Endothelial cell of umbilical vein (primary cell): ENCODE data around the gene MTAP. TPM values are rescaled to one million over a fixed set of nuclear protein-coding genes. Genes with fewer than 3 reads are reported as not detected.

Experiments used
- BruUV-seq: library from RNA; stranded (reverse); fragments of 400-500 nt; replicated peaks from 2 replicates; lab custom pipeline; 2021; lab: Mats Ljungman, UMichigan
- CTCF ChIA-PET: fragments of 300-600, 350-600 bp; sonication (Branson Sonifier 250); formaldehyde crosslinking; loops from one replicate; lab custom pipeline; 2021; ENCODE audit warnings: antibody characterized with exemption, inconsistent platforms; lab: Charles Lee
- POLR2A ChIA-PET: fragments of 300-600, 350-600 bp; sonication (Branson Sonifier 250); formaldehyde crosslinking; loops from one replicate; lab custom pipeline; 2021; ENCODE audit warnings: antibody characterized with exemption, inconsistent platforms; lab: Charles Lee
- DNase-seq: peaks from one replicate; pipeline ENCODE4 v3.0.0-alpha.2; 2011; ENCODE audit warnings: low read depth, low spot score
- FAIRE-seq: peaks from 2 replicates; lab custom pipeline; 2011; peaks lifted over from hg19 to GRCh38; lab: Jason Lieb, UNC
- H2AFZ ChIP-seq: 2 replicates; pipeline ENCODE4 v1.6.0; 2012; ENCODE audit warnings: low read depth, low read length, control low read depth, inconsistent platforms
- H3K27ac ChIP-seq: 2 replicates; pipeline ENCODE4 v1.5.1; 2011; ENCODE audit warnings: low read depth, mild to moderate bottlenecking, control low read depth, low read length, moderate library complexity; ENCODE audit not compliant: insufficient read depth
- H3K27me3 ChIP-seq, 2 experiments: 2 replicates each; pipeline versions ENCODE4 v1.6.0 to v1.6.1; 2011; ENCODE audit warnings: low read length in 2 of 2, mixed read lengths in 1 of 2; ENCODE audit not compliant: control insufficient read depth in 2 of 2, insufficient read depth in 2 of 2
- H3K36me3 ChIP-seq, 2 experiments: 2 replicates in 1 of 2; 3 replicates in 1 of 2; pipeline ENCODE4 v1.5.1; 2011; ENCODE audit warnings: low read length in 2 of 2, mild to moderate bottlenecking in 1 of 2, moderate library complexity in 1 of 2; ENCODE audit not compliant: control insufficient read depth in 2 of 2, insufficient read depth in 2 of 2; ENCODE audit errors: extremely low read depth in 1 of 2
- H3K4me1 ChIP-seq: 3 replicates; pipeline ENCODE4 v1.5.1; 2011; ENCODE audit warnings: mild to moderate bottlenecking, low read length; ENCODE audit not compliant: control insufficient read depth, insufficient read depth; ENCODE audit errors: extremely low read depth
- H3K4me2 ChIP-seq: 2 replicates; pipeline ENCODE4 v1.6.1; 2011; ENCODE audit warnings: low read length, control low read depth, mixed read lengths; ENCODE audit not compliant: insufficient read depth
- H3K4me3 ChIP-seq, 3 experiments: fragments of 200-600 bp in 1 of 3; sonication (generic), shearing (Covaris generic) in 1 of 3; replicated peaks in 1 of 3; 2 replicates each; pipeline ENCODE4 v1.5.1; 2011 to 2016; ENCODE audit warnings: control low read depth in 3 of 3, low read length in 3 of 3, mild to moderate bottlenecking in 2 of 3, inconsistent platforms in 1 of 3, low read depth in 1 of 3, moderate library complexity in 1 of 3; ENCODE audit not compliant: insufficient read depth in 1 of 3
- H3K79me2 ChIP-seq: 2 replicates; pipeline ENCODE4 v1.6.0; 2012; ENCODE audit warnings: low read length, inconsistent platforms; ENCODE audit not compliant: control insufficient read depth, insufficient read depth
- H3K9ac ChIP-seq: replicated peaks from 2 replicates; pipeline ENCODE3; 2011; ENCODE audit warnings: low read length, control low read depth; ENCODE audit not compliant: insufficient read depth; ENCODE audit errors: extremely low read depth
- H3K9me1 ChIP-seq: replicated peaks from 3 replicates; pipeline ENCODE4 v1.6.0; 2011; ENCODE audit warnings: mild to moderate bottlenecking, low read length; ENCODE audit not compliant: control insufficient read depth, insufficient read depth; ENCODE audit errors: extremely low read depth
- H3K9me3 ChIP-seq: replicated peaks from 2 replicates; pipeline ENCODE4 v1.5.1; 2012; ENCODE audit warnings: low read length, inconsistent platforms; ENCODE audit not compliant: control insufficient read depth, insufficient read depth
- H4K20me1 ChIP-seq: replicated peaks from 2 replicates; pipeline ENCODE3; 2011; ENCODE audit warnings: mild to moderate bottlenecking, low read length; ENCODE audit not compliant: control insufficient read depth, insufficient read depth; ENCODE audit errors: extremely low read depth
- EZH2 ChIP-seq: IDR thresholded peaks from 2 replicates; pipeline ENCODE4 v1.6.1; 2012; ENCODE audit warnings: borderline replicate concordance, low read depth, mild to moderate bottlenecking, moderate library complexity, low read length, inconsistent platforms; ENCODE audit not compliant: severe bottlenecking
- FOS ChIP-seq: IDR thresholded peaks from 2 replicates; pipeline ENCODE4 v1.6.1; 2011; ENCODE audit warnings: mild to moderate bottlenecking, low read length, moderate library complexity, borderline replicate concordance; ENCODE audit not compliant: insufficient read depth
- GATA2 ChIP-seq: IDR thresholded peaks from 2 replicates; pipeline ENCODE4 v1.7.0; 2011; ENCODE audit warnings: low read depth, mild to moderate bottlenecking, moderate library complexity, mixed read lengths, low read length; ENCODE audit not compliant: insufficient read length, insufficient read depth
- JUN ChIP-seq: IDR thresholded peaks from 2 replicates; pipeline ENCODE4 v1.6.1; 2011; ENCODE audit warnings: borderline replicate concordance, low read depth; ENCODE audit not compliant: insufficient read length, insufficient read depth
- MYC ChIP-seq: IDR thresholded peaks from one replicate; pipeline ENCODE4 v1.6.1; 2011; ENCODE audit warnings: mild to moderate bottlenecking, low read depth, low read length
- POLR2A ChIP-seq: IDR thresholded peaks from 2 replicates; pipeline ENCODE4 v1.6.1; 2012; ENCODE audit warnings: low read depth, mild to moderate bottlenecking, control low read depth, low read length
- POLR2AphosphoS5 ChIP-seq: IDR thresholded peaks from 2 replicates; pipeline ENCODE4 v1.6.1; 2012; ENCODE audit warnings: low read depth, mild to moderate bottlenecking, control low read depth, low read length, moderate library complexity; ENCODE audit not compliant: insufficient read depth
- dilution Hi-C: fragments of 300-500 bp; cut with MboI; formaldehyde crosslinking; loops from one replicate; pipeline ENCODE4 v1.15.0; 2019; ENCODE audit warnings: low sequenced_read_pairs; ENCODE audit not compliant: extremely low pct_ligation_motif_present
- intact Hi-C: fragments of 100-400 bp; cut with micrococcal nuclease; formaldehyde crosslinking; loops from one replicate; pipeline ENCODE4 v1.10.0; 2022
- polyA plus RNA-seq, 4 experiments: library from polyadenylated mRNA; depleted of rRNA in 3 of 4; stranded (reverse) in 3 of 4; unstranded in 1 of 4; fragments of >200 nt; gene quantifications; 2 replicates each; pipeline versions ENCODE4 v1.2.1 to v1.2.3, GENCODE V29; 2011 to 2012; ENCODE audit warnings: missing spikeins in 1 of 4
- total RNA-seq: library from RNA; stranded (reverse); gene quantifications from 2 replicates; pipeline ENCODE4 v1.2.3, GENCODE V29; 2021
- TF ChIP-seq, protein P1 (sequence below): IDR thresholded peaks from 2 replicates; pipeline ENCODE4 v1.6.1; 2011; ENCODE audit not compliant: insufficient read depth, insufficient read length
- TF ChIP-seq, protein P2 (sequence below), 2 donors: IDR thresholded peaks; 1 replicate in 1 of 2; 2 replicates in 1 of 2; pipeline ENCODE4 v1.5.1; 2011; ENCODE audit warnings: low read length in 2 of 2, mild to moderate bottlenecking in 2 of 2, moderate library complexity in 2 of 2, control low read depth in 1 of 2, inconsistent platforms in 1 of 2, low read depth in 1 of 2; ENCODE audit not compliant: insufficient read depth in 1 of 2; ENCODE audit errors: extremely low read depth in 1 of 2

Gene MTAP
- total and polyA plus RNA-seq, 2 donors (not counting 3 experiments of a cell fraction or from before 2014, with no cell fraction given): 11.3 to 55.1 TPM

DNA sequence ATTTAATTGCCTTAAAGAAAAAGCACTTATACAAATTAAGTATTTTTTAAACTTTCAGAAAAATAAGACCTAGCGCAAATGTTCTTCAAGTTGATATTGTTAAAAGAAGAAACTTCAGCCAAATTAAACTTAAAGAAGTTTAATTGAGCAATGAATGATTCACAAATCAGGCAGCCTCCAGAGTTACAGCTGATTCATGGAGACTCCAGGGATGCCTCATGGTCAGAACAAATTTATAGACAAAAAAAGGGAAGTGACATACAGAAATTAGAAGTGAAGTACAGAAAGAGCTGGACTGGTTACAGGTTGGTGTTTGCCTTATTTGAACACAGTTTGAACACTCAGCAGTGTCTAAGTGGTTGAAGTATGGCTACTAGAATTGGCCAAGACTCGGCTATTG lies 131.4 kb downstream of the MTAP start:
- ChIA-PET POLR2A (no interaction called here), CTCF (interaction anchor here (1.1 to 2.3 kb wide), 6 partner anchors 9 to 120 kb away, joined by 3 to 9 read pairs (median 4); no protein-coding TSS in a partner anchor)
- Histone ChIP-seq H3K4me1 (no peaks in the 10 kb centered on the region), H3K4me2 (no peak overlapping the region), H3K27me3 (no peaks in the 10 kb centered on the region), H2AFZ (no peak overlapping the region), H3K36me3 (no peaks in the 10 kb centered on the region), H3K9me3 (no peaks in the 10 kb centered on the region), H3K9ac (no peak overlapping the region), H4K20me1 (no peaks in the 10 kb centered on the region), H3K4me3 (no peak overlapping the region), H3K9me1 (no peaks in the 10 kb centered on the region), H3K79me2 (no peaks in the 10 kb centered on the region), H3K27ac (no peak overlapping the region)
- DNase-seq: no peak
- FAIRE-seq: no peak
- dilution Hi-C loops: no loop called here
- intact Hi-C loops: loop anchor here (5.0 kb wide), 1 partner anchor 103 kb away; no protein-coding TSS in a partner anchor
- no peak for TF ChIP-seq EZH2
- no peak for TF ChIP-seq GATA2
- TF ChIP-seq POLR2AphosphoS5: no peak
- no peak for TF ChIP-seq POLR2A
- TF ChIP-seq, protein P1, sequence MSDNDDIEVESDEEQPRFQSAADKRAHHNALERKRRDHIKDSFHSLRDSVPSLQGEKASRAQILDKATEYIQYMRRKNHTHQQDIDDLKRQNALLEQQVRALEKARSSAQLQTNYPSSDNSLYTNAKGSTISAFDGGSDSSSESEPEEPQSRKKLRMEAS: no peak
- no peak for TF ChIP-seq JUN
- TF ChIP-seq FOS: no peak
- TF ChIP-seq, protein P2, sequence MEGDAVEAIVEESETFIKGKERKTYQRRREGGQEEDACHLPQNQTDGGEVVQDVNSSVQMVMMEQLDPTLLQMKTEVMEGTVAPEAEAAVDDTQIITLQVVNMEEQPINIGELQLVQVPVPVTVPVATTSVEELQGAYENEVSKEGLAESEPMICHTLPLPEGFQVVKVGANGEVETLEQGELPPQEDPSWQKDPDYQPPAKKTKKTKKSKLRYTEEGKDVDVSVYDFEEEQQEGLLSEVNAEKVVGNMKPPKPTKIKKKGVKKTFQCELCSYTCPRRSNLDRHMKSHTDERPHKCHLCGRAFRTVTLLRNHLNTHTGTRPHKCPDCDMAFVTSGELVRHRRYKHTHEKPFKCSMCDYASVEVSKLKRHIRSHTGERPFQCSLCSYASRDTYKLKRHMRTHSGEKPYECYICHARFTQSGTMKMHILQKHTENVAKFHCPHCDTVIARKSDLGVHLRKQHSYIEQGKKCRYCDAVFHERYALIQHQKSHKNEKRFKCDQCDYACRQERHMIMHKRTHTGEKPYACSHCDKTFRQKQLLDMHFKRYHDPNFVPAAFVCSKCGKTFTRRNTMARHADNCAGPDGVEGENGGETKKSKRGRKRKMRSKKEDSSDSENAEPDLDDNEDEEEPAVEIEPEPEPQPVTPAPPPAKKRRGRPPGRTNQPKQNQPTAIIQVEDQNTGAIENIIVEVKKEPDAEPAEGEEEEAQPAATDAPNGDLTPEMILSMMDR (IDR thresholded peaks at IDR 0.05; ENCODE audit: extremely low read depth in 1 of 2, insufficient read depth in 1 of 2, low read depth in 1 of 2, low read length in 2 of 2): no peak
- no peak for TF ChIP-seq MYC
- BruUV-seq: no TSS peak
